ACHN (cell line): ENCODE results near the gene ZNF774.
"Not testable (repeated sequence)": the region's sequence is repeated elsewhere in the genome, so short reads cannot be mapped to it uniquely, and the experiment has no call there.

Source experiments
- DNase-seq: peaks from one replicate; pipeline ENCODE4 v3.0.0-alpha.2; 2015
- in situ Hi-C: cut with HindIII; loops from 2 replicates; pipeline ENCODE4 v1.10.0; 2017; ENCODE audit warnings: low sequenced_read_pairs, low pct_ligation_motif_present, low pct_unique_long_range_greater_than_20kb

The ZNF774 gene

DNA sequence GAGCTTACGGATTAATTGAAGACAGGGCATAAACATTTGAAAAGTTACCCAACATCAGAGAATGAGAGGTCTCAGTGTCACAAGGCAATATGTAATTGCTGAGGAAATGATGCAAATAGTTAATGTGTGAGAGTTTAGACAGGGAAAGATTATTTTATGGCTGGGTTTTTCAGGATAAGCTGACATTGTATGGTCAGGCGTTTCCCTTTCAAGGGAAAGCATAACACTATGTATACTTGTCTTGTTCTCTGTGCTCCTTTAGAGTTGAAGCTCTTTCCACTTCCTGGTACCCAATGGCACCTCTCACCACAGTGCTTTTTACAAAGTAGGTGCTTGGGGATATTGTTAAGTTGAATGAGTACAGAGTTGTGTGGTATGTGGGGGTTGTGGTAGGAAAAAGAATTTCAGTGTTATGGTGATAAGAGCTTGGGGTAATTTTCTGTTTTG, 55.8 kb downstream of the ZNF774 start:
- in situ Hi-C loops, result no loop called here
- DNase-seq, result no peak

DNA sequence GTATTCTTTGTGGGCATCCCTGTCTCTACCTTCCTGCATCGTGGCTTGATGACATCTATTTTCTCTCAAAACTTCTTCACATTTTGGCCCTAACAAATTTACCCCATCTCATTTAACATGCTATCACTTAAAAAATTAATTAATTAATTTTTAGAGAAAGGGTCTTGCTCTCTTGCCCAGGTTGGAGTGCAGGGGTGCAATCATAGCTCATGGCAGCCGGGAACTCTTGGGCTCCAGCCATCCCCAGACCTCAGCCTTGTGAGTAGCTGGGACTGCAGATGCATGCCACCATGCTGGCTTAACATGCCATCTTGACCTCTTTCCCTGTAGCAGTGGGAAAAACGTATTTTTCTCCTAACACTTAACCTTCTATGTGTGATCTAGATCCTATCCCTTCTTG, 56.6 kb downstream of the ZNF774 start:
- no peak for DNase-seq
- in situ Hi-C loops, result no loop called here

DNA sequence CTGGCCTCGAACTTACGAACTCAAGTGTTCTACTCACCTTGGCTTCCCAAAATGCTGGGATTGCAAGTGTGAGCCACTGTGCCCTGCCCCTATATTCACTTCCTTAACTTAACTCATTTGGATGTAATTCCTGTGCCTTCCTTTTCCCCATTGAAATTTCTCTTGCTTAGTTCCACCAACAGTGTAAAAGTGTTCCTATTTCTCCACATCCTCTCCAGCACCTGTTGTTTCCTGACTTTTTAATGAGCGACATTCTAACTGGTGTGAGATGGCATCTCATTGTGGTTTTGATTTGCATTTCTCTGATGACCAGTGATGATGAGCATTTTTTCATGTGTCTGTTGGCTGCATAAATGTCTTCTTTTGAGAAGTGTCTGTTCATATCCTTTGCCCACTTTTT, 57.5 kb downstream of the ZNF774 start:
- in situ Hi-C loops, DNase-seq: not testable (repeated sequence)

DNA sequence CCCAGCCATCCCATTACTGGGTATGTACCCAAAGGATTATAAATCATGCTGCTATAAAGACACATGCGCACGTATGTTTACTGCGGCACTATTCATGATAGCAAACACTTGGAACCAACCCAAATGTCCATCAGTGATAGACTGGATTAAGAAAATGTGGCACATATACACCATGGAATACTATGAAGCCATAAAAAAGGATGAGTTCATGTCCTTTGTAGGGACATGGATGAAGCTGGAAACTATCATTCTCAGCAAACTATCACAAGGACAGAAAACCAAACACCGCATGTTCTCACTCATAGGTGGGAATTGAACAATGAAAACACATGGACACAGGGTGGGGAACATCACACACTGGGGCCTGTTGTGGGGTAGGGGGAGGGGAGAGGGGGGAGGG, 58.2 kb downstream of the ZNF774 start:
- in situ Hi-C loops, DNase-seq: not testable (repeated sequence)

- DNase-seq, result no peak
- in situ Hi-C loops, result no loop called here
Measured at GRCh38 chr15:90411176-90411575, 59.1 kb downstream of the ZNF774 start.
